HEK293 (cell line): ENCODE measurements around the gene NBPF4.
"Not testable (repeated sequence)": the region's sequence is repeated elsewhere in the genome, so short reads cannot be mapped to it uniquely, and the experiment has no call there.

ENCODE experiments used
- CTCF ChIA-PET: fragments of 350-600 bp; formaldehyde crosslinking; extraction: SDS; loops from one replicate; lab custom pipeline; 2021; ENCODE audit warnings: antibody characterized with exemption; lab: Yijun Ruan, JAX
- POLR2A ChIA-PET: fragments of 300-600 bp; formaldehyde crosslinking; extraction: SDS; loops from one replicate; lab custom pipeline; 2020; ENCODE audit warnings: antibody characterized with exemption, inconsistent platforms; lab: Yijun Ruan, JAX
- H3K27ac ChIP-seq: fragments of 200-500 bp; sonication (Bioruptor generic); 2 replicates; pipeline ENCODE4 v1.5.1; 2014; ENCODE audit warnings: low read depth, low read length, control low read depth, inconsistent platforms; ENCODE audit errors: extremely low read depth
- H3K36me3 ChIP-seq, 2 experiments: fragments of 200-500 bp in 1 of 2; sonication (Bioruptor generic) in 1 of 2; 1 replicate in 1 of 2; 2 replicates in 1 of 2; pipeline ENCODE4 v1.5.1; 2014 to 2017; ENCODE audit warnings: inconsistent platforms in 2 of 2, low read length in 2 of 2; ENCODE audit not compliant: control insufficient read depth in 2 of 2, insufficient read depth in 1 of 2
- H3K4me1 ChIP-seq: fragments of 200-500 bp; sonication (Bioruptor generic); 2 replicates; pipeline ENCODE4 v1.5.1; 2014; ENCODE audit warnings: mild to moderate bottlenecking, low read length, inconsistent platforms; ENCODE audit not compliant: control insufficient read depth, insufficient read depth
- H3K4me3 ChIP-seq: 2 replicates; pipeline ENCODE4 v1.5.1; 2011; ENCODE audit warnings: low read depth, mild to moderate bottlenecking, control low read depth, low read length, moderate library complexity
- H3K9me3 ChIP-seq: fragments of 200-500 bp; sonication (Bioruptor generic); 2 replicates; pipeline ENCODE4 v1.5.1; 2014; ENCODE audit warnings: low read depth, low read length, inconsistent platforms; ENCODE audit not compliant: control insufficient read depth, insufficient read depth

Gene NBPF4, protein sequence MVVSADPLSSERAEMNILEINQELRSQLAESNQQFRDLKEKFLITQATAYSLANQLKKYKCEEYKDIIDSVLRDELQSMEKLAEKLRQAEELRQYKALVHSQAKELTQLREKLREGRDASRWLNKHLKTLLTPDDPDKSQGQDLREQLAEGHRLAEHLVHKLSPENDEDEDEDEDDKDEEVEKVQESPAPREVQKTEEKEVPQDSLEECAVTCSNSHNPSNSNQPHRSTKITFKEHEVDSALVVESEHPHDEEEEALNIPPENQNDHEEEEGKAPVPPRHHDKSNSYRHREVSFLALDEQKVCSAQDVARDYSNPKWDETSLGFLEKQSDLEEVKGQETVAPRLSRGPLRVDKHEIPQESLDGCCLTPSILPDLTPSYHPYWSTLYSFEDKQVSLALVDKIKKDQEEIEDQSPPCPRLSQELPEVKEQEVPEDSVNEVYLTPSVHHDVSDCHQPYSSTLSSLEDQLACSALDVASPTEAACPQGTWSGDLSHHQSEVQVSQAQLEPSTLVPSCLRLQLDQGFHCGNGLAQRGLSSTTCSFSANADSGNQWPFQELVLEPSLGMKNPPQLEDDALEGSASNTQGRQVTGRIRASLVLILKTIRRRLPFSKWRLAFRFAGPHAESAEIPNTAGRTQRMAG

DNA sequence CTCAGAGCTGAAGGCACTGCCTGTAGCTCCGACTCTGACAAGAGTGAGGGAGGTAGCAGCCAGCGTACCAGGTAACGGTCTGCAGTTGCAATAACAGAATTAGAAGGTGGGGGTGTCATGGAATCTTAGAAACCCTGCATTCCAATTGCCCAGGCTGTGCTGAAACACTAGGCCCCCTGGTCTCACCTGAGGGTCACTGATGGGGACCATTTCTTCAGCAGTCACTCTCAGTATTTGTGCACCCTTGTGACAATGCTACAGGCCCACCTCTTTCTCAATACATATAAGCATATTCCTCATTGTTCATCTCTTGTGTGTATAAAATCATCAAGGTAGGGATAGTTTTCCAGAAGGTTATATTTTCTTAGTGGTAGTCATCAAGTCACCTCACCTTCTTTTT, at the start of gene NBPF4:
NBPF4 (minus strand) TSS at position 101 of the 400 bp plus-strand sequence. CDS start 315 bp downstream, outside the sequence.
- CTCF ChIA-PET, H3K4me3 ChIP-seq, H3K27ac ChIP-seq: not testable (repeated sequence)

DNA sequence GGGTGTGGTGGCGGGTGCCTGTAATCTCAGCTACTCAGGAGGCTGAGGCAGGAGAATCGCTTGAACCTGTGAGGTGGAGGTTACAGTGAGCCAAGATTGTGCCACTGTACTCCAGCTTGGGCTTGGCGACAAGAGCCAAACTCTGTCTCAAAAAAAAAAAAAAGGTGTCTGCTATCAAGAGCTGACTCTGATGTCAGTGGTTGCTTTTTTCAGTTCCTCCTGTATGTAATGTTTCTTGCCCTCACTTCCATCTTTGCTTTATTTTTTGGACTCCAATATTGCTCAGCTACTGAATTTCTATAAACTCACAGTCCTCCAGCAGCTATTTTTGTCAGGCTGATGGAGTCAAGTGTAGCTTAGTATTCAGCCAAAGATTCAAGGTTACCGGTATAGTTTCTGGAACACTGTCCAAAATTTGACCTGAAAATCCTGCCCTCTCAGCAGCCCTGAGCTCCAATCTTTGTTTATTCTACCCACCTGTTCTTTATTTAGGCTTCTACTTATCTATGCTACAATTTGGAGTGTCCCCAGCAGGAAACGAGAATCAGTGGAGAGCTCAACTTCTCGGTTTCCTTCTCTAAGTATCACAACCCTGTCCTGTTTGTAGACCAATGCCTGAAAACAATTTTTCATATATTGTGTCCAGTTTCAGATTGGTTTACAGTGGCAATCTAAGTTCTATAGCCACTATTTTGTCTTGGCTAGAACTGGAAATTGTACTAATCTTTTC, 38.8 kb upstream of the NBPF4 start:
- POLR2A ChIA-PET, H3K27ac ChIP-seq, H3K9me3 ChIP-seq, CTCF ChIA-PET, H3K4me3 ChIP-seq, H3K36me3 ChIP-seq, H3K4me1 ChIP-seq: not testable (repeated sequence)

More for the DNA sequence above, at the start of gene NBPF4:
- H3K4me1 ChIP-seq, H3K36me3 ChIP-seq, H3K9me3 ChIP-seq, POLR2A ChIA-PET: not testable (repeated sequence)

DNA sequence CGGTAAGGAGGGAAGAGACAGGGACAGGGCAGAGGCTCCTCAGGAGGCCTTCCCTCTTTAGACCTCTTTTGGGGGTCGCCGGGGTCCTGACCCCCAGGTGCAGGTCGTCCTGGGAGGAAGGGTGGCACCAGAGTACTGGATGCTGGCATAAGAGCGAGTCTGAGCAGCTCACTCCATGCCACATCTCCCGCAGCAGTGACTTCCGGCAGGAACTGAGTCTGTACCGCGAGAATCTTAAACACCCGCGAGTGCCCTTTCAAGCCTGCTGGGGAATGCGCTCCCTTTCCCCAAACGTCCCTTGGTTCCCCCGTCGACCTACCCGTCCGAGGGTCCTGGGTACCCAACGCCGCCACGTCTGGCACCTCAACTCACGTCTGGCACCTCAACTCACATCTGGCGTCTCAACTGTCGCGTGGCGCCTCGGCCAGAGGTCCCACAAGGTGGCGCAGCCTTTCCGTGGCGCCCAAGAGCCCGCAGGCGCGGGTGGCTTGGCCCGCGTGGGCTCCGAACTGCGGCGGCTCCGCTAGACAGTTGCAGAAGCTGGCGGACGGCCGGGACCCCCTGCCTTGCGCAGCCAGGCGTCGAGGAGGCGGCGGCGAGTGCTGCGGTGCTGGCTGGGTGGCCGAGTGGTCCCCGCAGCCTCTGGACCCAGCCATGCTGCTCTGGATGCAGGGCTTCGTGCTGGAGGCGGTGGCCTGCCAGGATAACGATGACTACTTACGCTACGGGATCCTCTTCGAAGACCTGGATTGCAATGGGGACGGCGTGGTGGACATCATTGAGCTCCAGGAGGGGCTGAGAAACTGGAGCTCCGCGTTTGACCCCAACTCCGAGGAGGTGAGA, 28.8 kb upstream of the NBPF4 start:
- H3K4me3 ChIP-seq, H3K27ac ChIP-seq, POLR2A ChIA-PET: not testable (repeated sequence)

DNA sequence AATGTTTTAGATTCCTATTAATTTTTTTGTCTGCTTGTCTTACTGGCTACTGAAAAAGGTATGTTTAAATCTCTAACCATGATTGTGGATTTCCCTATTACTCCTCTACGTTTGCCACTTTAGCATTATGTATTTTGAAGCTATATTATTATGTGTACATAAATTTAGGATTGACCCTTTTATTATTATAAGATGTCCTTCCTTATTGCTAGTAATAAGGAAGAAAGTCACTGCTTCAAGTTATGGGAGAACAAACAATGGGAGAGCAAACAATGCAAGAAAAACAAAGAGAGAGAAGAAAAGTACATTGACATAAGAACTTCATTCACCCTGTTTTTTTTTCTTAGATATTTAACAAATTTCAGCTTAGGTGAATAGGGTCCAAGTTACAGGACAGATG, 23.2 kb upstream of the NBPF4 start:
- H3K4me3 ChIP-seq, CTCF ChIA-PET, H3K36me3 ChIP-seq, H3K9me3 ChIP-seq, POLR2A ChIA-PET, H3K4me1 ChIP-seq, H3K27ac ChIP-seq: not testable (repeated sequence)

More for the DNA sequence above, 28.8 kb upstream of the NBPF4 start:
- H3K36me3 ChIP-seq, H3K4me1 ChIP-seq, H3K9me3 ChIP-seq, CTCF ChIA-PET: not testable (repeated sequence)

DNA sequence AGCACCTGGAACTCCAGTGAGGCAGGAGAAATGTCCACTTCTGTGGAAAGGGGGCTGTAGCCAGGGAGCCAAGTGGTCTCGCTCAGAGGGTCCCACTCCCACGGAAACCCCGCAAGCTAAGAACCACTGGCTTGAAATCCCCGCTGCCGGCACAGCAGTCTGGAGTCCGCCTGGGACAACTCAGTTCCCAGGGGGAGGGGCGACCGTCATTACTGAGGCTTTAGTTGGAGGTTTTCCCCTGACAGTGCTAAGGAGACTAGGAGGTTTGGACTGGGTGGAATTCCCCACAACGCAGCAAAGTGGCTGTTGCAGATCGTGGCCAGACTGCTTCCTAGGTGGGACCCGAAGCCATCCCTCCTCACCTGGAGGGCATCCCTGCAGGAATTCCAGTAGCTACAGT, 18.1 kb upstream of the NBPF4 start:
- H3K9me3 ChIP-seq, CTCF ChIA-PET, POLR2A ChIA-PET, H3K4me3 ChIP-seq, H3K36me3 ChIP-seq, H3K4me1 ChIP-seq, H3K27ac ChIP-seq: not testable (repeated sequence)

DNA sequence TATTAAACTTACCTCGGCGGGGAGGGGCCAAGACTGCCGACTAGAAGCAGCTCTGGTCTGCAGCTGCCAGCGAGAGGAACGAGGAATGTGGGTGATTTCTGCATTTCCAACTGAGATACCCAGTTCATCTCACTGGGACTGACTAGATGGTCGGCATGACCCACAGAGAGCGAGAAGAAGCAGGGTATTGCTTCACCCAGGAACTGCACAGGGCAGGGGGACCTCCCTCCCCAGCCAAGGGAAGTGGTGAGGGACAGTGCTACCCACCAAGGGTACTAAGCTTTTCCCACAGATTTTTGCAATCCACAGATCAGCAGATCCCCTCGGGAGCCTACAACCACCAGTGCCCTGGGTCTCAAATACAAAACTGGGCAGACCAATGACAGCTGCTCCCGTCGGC, 17.6 kb upstream of the NBPF4 start:
- POLR2A ChIA-PET, H3K36me3 ChIP-seq, H3K27ac ChIP-seq, H3K4me1 ChIP-seq, H3K4me3 ChIP-seq, H3K9me3 ChIP-seq, CTCF ChIA-PET: not testable (repeated sequence)

DNA sequence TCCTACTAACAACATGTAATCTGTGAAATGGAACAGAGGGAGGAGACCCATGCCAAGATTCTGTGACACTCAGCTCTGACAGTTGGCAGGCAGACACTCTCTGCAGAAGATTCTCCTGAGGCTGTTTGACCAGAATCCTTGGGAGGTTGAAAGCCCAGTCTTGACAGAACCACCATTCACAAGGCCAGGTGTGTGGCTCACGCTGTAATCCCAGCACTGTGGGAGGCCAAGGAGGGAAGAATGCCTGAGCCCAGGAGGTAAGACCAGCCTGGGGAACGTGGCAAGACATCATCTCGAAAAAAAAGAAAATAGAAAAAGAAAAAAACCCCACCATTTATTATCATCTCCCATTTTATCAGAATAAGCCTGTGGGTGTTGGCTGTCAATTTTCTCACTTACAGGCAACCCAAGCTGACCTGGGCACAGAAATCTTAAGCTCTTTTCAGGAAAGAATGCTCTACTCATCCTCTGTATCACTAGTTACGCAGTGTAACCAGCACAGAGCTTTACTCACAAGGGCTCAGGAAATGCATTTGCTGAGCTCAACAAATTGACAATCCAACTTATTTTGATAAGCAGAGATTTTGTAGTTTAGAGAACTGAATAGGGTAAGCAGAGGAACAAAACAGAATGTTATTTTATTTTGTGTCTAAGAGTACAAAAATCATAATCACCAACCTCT, 16.8 kb upstream of the NBPF4 start:
- H3K36me3 ChIP-seq, CTCF ChIA-PET, POLR2A ChIA-PET, H3K27ac ChIP-seq, H3K4me1 ChIP-seq, H3K9me3 ChIP-seq, H3K4me3 ChIP-seq: not testable (repeated sequence)

DNA sequence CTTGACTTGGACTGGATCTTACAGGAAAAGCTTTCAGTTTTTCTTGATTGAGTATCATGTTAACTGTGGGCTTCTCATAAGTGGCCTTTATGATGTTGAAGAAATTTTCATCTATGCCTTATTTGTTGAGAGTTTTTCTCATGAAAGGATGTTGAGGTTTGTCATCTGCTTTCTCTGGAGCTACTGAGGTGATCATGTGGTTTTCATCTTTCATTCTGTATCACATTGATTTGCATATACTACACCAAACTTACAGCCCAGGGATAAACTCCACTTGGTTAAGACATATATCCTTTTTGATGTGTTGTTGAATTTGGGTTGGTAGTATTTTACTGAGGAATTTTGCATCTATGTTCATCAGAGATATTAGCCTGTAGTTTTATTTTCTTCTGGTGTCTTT, 11.6 kb upstream of the NBPF4 start:
- H3K9me3 ChIP-seq, POLR2A ChIA-PET, H3K36me3 ChIP-seq, H3K27ac ChIP-seq, H3K4me3 ChIP-seq, H3K4me1 ChIP-seq, CTCF ChIA-PET: not testable (repeated sequence)

DNA sequence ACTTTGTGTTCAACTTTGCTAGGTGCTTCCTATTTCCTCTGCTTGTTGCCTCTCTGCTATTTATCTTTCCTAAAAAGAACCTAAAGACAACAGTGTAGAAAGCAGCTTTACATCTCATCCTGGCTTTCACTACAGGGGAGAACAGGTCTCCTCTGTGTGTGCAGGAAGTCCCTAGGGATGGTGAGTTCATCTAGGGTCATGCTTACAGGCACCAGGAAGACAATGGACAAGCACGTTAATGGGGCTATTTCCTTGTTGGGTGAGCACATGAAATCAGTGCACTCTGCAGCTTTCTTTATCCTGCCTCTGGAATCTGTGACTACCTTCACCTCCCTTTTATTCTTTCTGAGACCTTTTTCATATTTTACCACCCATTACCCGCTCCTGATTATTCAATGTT, 4.5 kb downstream of the NBPF4 start:
- H3K4me1 ChIP-seq, POLR2A ChIA-PET, H3K27ac ChIP-seq, H3K36me3 ChIP-seq, H3K9me3 ChIP-seq, CTCF ChIA-PET, H3K4me3 ChIP-seq: not testable (repeated sequence)

DNA sequence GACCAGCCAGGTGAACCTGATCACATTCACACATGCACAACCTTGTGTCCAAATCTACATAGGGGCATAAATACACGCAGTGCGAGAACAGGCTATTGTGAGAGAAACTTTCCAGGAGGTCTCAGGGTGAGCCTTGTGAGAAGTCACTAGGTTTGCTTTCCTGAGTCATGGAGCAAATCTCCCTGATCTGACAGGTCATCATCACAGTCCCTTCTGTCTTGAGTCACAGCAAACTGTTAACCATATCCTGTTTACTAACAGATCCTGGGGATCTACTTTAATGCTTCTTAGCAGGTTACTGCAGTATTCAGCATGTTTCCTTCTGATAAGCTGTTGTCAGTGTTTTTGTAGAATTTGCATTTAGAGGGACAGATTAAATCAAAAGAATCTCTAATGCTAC, 8.6 kb downstream of the NBPF4 start:
- POLR2A ChIA-PET, H3K27ac ChIP-seq, H3K4me1 ChIP-seq, H3K4me3 ChIP-seq, H3K9me3 ChIP-seq, CTCF ChIA-PET, H3K36me3 ChIP-seq: not testable (repeated sequence)
